DOHH2 (cell line): ENCODE results near the gene C6orf136.

Experiments
- EZH2phosphoT487 ChIP-seq: fragments of 200-600 bp; sonication (generic); IDR thresholded peaks from 2 replicates; pipeline ENCODE4 v1.6.1; 2017; ENCODE audit warnings: borderline replicate concordance, mild to moderate bottlenecking, antibody characterized with exemption, low read length, moderate library complexity, mixed read lengths
- TF ChIP-seq, protein P1 (sequence below): fragments of 200-600 bp; sonication (generic); IDR thresholded peaks from one replicate; pipeline ENCODE4 v1.5.1; 2014; ENCODE audit warnings: antibody characterized with exemption, mild to moderate bottlenecking, low read depth, low read length; ENCODE audit not compliant: poor library complexity, severe bottlenecking

DNA sequence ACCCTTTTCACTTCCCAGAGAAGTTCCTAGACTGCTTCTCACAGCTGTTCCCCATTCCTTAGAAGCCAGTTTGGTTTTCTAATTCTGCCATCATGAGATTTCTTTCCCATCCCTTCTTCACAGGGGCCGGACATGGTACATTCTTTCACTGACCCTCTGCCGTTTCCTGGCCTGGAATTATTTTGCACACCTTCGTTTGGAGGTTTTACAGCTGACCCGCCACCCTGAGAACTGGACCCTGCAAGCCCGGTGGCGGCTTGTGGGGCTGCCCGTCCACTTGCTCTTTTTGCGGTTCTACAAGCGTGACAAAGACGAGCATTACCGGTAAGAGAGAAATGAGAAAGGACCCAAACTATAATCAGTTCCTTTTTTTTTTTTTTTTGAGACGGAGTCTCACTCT lies 4.2 kb downstream of the C6orf136 start:
- TF ChIP-seq, protein P1, sequence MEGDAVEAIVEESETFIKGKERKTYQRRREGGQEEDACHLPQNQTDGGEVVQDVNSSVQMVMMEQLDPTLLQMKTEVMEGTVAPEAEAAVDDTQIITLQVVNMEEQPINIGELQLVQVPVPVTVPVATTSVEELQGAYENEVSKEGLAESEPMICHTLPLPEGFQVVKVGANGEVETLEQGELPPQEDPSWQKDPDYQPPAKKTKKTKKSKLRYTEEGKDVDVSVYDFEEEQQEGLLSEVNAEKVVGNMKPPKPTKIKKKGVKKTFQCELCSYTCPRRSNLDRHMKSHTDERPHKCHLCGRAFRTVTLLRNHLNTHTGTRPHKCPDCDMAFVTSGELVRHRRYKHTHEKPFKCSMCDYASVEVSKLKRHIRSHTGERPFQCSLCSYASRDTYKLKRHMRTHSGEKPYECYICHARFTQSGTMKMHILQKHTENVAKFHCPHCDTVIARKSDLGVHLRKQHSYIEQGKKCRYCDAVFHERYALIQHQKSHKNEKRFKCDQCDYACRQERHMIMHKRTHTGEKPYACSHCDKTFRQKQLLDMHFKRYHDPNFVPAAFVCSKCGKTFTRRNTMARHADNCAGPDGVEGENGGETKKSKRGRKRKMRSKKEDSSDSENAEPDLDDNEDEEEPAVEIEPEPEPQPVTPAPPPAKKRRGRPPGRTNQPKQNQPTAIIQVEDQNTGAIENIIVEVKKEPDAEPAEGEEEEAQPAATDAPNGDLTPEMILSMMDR: no peak
- no peak for TF ChIP-seq EZH2phosphoT487
